ENCODE data around the gene SPP1.
"Not testable (repeated sequence)": the region's sequence is repeated elsewhere in the genome, so short reads cannot be mapped to it uniquely, and the experiment has no call there.

Gene SPP1

DNA sequence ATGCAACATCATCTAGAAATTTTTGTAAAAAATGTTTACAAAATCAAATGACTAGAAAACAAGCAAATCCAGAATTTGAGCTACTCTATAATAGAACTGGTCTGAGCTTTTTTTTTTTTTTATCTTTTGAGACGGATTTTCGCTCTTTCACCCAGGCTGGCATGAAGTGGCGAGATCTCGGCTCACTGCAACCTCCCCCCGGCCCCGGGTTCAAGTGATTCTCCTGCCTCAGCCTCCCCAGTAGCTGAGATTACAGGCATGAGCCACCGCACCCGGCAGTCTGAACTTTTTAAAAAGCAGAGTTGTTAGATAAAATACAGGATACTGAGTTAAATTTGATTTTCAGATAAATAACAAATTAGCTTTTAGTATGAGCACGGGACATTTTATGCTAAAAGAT, 11.0 kb downstream of the SPP1 start:
- no peak for TF ChIP-seq YY1 (IDR thresholded peaks at IDR 0.05; ENCODE audit: insufficient read depth, insufficient read length)
- TF ChIP-seq ZNF274 (IDR thresholded peaks at IDR 0.05; ENCODE audit: low read depth, low read length) = no peak
- no peak for TF ChIP-seq SUZ12 (IDR thresholded peaks at IDR 0.05; ENCODE audit: extremely low read depth, insufficient read depth, insufficient read length)
- no peaks in the 10 kb centered on the region for H3K4me1 ChIP-seq (ENCODE audit: insufficient read depth, insufficient read length)
- no peaks in the 10 kb centered on the region for H3K27me3 ChIP-seq (ENCODE audit: insufficient read depth, insufficient read length)
- no peak overlapping the region for H3K9ac ChIP-seq (ENCODE audit: insufficient read length, low read depth)
- H3K36me3 ChIP-seq (ENCODE audit: insufficient read depth, insufficient read length, low read length) = peaks cover 16% of the 10 kb centered on the region
- no peaks in the 10 kb centered on the region for H3K9me3 ChIP-seq (ENCODE audit: insufficient read depth, low read length)
- DNase-seq (ENCODE audit: low read depth, low spot score) = no peak
- H3K4me3 ChIP-seq (ENCODE audit: insufficient read length, low read depth) = no peak overlapping the region

DNA sequence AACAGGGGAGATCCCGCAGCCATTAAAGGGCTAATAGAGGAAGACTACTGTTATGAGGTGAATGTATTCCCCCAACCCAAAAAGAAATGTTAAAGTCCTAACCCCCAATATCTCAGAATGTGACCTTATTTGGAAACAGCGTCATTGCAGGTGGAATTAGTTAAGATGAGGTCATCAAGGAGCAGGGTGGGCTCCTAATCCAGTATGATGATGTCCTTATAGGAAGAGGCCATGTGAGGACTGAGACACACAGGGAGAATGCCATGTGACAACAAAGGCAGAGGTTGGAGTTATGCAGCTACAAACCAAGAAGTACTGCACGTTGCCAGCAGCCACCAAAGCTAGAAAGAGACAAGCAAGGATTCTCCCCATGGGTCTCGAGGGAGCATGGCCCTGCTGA, 14.3 kb downstream of the SPP1 start:
- Histone ChIP-seq H3K4me3 (ENCODE audit: insufficient read length, low read depth) (no peak overlapping the region), H3K36me3 (ENCODE audit: insufficient read depth, insufficient read length, low read length) (no peaks in the 10 kb centered on the region), H3K4me1 (ENCODE audit: insufficient read depth, insufficient read length) (no peaks in the 10 kb centered on the region), H3K27me3 (ENCODE audit: insufficient read depth, insufficient read length) (no peaks in the 10 kb centered on the region), H3K9ac (ENCODE audit: insufficient read length, low read depth) (no peak overlapping the region), H3K9me3 (ENCODE audit: insufficient read depth, low read length) (no peaks in the 10 kb centered on the region)
- TF ChIP-seq SUZ12 (IDR thresholded peaks at IDR 0.05; ENCODE audit: extremely low read depth, insufficient read depth, insufficient read length) = no peak
- TF ChIP-seq ZNF274 (IDR thresholded peaks at IDR 0.05; ENCODE audit: low read depth, low read length) = no peak
- TF ChIP-seq YY1 (IDR thresholded peaks at IDR 0.05; ENCODE audit: insufficient read depth, insufficient read length) = no peak
- no peak for DNase-seq (ENCODE audit: low read depth, low spot score)

DNA sequence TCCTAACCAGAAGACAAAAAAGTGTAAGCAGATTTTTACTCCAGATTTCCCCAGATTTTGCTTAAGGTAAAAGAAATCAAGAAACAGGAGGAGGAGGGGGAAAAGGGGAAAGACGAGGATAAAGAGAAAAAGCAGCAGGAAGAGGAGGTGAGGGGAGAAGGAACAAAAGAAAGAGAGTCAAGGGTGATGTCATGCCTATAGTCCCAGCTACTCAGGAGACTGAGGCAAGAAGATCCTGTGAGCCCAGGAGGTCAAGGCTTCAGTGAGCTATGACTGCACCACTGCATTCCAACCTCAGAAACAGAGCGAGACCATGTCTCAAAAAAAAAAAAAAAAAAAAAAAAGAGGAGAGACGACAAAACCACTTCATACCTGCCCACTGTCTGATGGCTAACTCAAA, 19.9 kb downstream of the SPP1 start:
- Histone ChIP-seq H3K4me1 (ENCODE audit: insufficient read depth, insufficient read length) (no peaks in the 10 kb centered on the region), H3K36me3 (ENCODE audit: insufficient read depth, insufficient read length, low read length) (no peaks in the 10 kb centered on the region), H3K27me3 (ENCODE audit: insufficient read depth, insufficient read length) (no peaks in the 10 kb centered on the region), H3K9me3 (ENCODE audit: insufficient read depth, low read length) (no peaks in the 10 kb centered on the region), H3K9ac (ENCODE audit: insufficient read length, low read depth) (no peak overlapping the region), H3K4me3 (ENCODE audit: insufficient read length, low read depth) (no peak overlapping the region)
- TF ChIP-seq SUZ12 (IDR thresholded peaks at IDR 0.05; ENCODE audit: extremely low read depth, insufficient read depth, insufficient read length) (no peak), ZNF274 (IDR thresholded peaks at IDR 0.05; ENCODE audit: low read depth, low read length) (no peak), YY1 (IDR thresholded peaks at IDR 0.05; ENCODE audit: insufficient read depth, insufficient read length) (no peak)
- DNase-seq (ENCODE audit: low read depth, low spot score) = no peak

GRCh38 chr4:87999191-87999691, 23.7 kb downstream of the SPP1 start:
- H3K4me1 ChIP-seq (ENCODE audit: insufficient read depth, insufficient read length); H3K27me3 ChIP-seq (ENCODE audit: insufficient read depth, insufficient read length); H3K36me3 ChIP-seq (ENCODE audit: insufficient read depth, insufficient read length, low read length); DNase-seq (ENCODE audit: low read depth, low spot score); H3K9me3 ChIP-seq (ENCODE audit: insufficient read depth, low read length); H3K4me3 ChIP-seq (ENCODE audit: insufficient read length, low read depth); H3K9ac ChIP-seq (ENCODE audit: insufficient read length, low read depth): not testable (repeated sequence)

DNA sequence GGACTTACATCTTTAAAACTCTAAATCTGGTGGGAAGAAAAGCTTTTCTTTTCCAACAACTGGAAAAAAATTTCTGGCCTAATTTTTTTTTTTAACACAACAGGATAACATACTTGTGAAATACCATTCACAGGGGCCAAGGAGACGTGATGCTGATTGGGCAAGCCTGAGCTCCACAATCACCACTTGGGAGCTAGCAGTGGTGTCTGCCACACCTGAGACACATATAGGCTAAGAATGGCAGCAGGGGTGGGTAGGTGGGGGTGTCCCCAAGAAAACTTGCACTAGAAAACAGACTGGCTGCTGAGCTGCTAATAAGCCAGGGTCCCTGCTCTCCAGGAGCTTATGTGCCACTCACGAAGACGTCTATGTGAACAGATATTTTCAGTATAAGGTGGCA, 26.4 kb downstream of the SPP1 start:
- no peak for TF ChIP-seq SUZ12 (IDR thresholded peaks at IDR 0.05; ENCODE audit: extremely low read depth, insufficient read depth, insufficient read length)
- no peak for TF ChIP-seq ZNF274 (IDR thresholded peaks at IDR 0.05; ENCODE audit: low read depth, low read length)
- TF ChIP-seq YY1 (IDR thresholded peaks at IDR 0.05; ENCODE audit: insufficient read depth, insufficient read length) = no peak

DNA sequence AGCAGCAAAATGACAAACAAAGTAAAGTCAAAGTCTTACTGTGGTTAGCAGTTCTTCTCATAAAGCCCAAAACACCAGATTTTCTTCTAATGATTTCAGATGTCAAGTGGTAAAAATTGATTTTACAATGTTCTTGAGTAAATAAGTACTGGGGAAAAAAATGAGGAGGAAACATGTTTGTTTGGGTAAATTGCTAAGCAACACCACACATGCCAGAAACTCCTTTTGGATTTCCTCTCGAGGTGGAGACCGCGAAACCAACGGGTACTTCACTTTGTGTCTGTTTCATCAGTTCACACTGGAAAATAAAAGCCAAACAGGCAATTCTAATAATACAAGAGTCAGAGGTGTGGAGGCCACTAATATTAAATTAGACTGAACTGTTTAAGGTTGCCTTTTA, 27.3 kb downstream of the SPP1 start:
- Histone ChIP-seq H3K9ac (ENCODE audit: insufficient read length, low read depth) (no peak overlapping the region), H3K4me1 (ENCODE audit: insufficient read depth, insufficient read length) (peaks cover 2% of the 10 kb centered on the region), H3K9me3 (ENCODE audit: insufficient read depth, low read length) (no peaks in the 10 kb centered on the region), H3K27me3 (ENCODE audit: insufficient read depth, insufficient read length) (peaks cover 15% of the 10 kb centered on the region), H3K36me3 (ENCODE audit: insufficient read depth, insufficient read length, low read length) (no peaks in the 10 kb centered on the region), H3K4me3 (ENCODE audit: insufficient read length, low read depth) (no peak overlapping the region)
- DNase-seq (ENCODE audit: low read depth, low spot score) = no peak
- TF ChIP-seq SUZ12 (IDR thresholded peaks at IDR 0.05; ENCODE audit: extremely low read depth, insufficient read depth, insufficient read length) (no peak), YY1 (IDR thresholded peaks at IDR 0.05; ENCODE audit: insufficient read depth, insufficient read length) (no peak), ZNF274 (IDR thresholded peaks at IDR 0.05; ENCODE audit: low read depth, low read length) (no peak)

More for the DNA sequence above, 26.4 kb downstream of the SPP1 start:
- peaks cover 2% of the 10 kb centered on the region for H3K4me1 ChIP-seq (ENCODE audit: insufficient read depth, insufficient read length)
- no peaks in the 10 kb centered on the region for H3K36me3 ChIP-seq (ENCODE audit: insufficient read depth, insufficient read length, low read length)
- H3K27me3 ChIP-seq (ENCODE audit: insufficient read depth, insufficient read length) = peaks cover 12% of the 10 kb centered on the region
- H3K4me3 ChIP-seq (ENCODE audit: insufficient read length, low read depth) = no peak overlapping the region
- no peak overlapping the region for H3K9ac ChIP-seq (ENCODE audit: insufficient read length, low read depth)
- H3K9me3 ChIP-seq (ENCODE audit: insufficient read depth, low read length) = no peaks in the 10 kb centered on the region
- DNase-seq (ENCODE audit: low read depth, low spot score) = no peak

- Histone ChIP-seq H3K4me1 (ENCODE audit: insufficient read depth, insufficient read length) (peaks cover 2% of the 10 kb centered on the region), H3K36me3 (ENCODE audit: insufficient read depth, insufficient read length, low read length) (no peaks in the 10 kb centered on the region), H3K27me3 (ENCODE audit: insufficient read depth, insufficient read length) (peaks cover 15% of the 10 kb centered on the region), H3K9me3 (ENCODE audit: insufficient read depth, low read length) (no peaks in the 10 kb centered on the region), H3K9ac (ENCODE audit: insufficient read length, low read depth) (no peak overlapping the region), H3K4me3 (ENCODE audit: insufficient read length, low read depth) (no peak overlapping the region)
- DNase-seq (ENCODE audit: low read depth, low spot score) = no peak
- no peak for TF ChIP-seq ZNF274 (IDR thresholded peaks at IDR 0.05; ENCODE audit: low read depth, low read length)
- TF ChIP-seq SUZ12 (IDR thresholded peaks at IDR 0.05; ENCODE audit: extremely low read depth, insufficient read depth, insufficient read length) = no peak
- no peak for TF ChIP-seq YY1 (IDR thresholded peaks at IDR 0.05; ENCODE audit: insufficient read depth, insufficient read length)
Measured at GRCh38 chr4:88003261-88003660, 27.7 kb downstream of the SPP1 start.

DNA sequence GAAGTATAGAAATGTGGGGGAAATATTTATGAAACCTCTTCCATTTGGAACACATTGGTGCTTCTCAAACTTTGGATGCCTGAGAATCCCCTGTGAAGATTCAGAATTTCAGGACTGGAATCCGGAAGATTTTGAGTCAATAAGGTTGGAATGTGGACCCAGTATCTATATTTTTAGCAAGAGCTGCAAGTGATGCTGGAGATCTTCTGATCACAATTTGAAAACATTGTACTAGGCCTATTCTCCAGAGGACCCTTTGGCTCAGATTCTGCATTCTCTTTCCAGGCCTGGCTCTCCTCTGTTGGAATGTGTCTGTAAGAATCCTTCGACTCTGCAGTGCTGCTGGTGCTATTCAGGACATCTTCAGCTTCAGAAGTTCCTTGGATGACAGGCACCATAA, 29.6 kb downstream of the SPP1 start:
- Histone ChIP-seq H3K36me3 (ENCODE audit: insufficient read depth, insufficient read length, low read length) (no peaks in the 10 kb centered on the region), H3K27me3 (ENCODE audit: insufficient read depth, insufficient read length) (peaks cover 15% of the 10 kb centered on the region), H3K9ac (ENCODE audit: insufficient read length, low read depth) (no peak overlapping the region), H3K4me3 (ENCODE audit: insufficient read length, low read depth) (no peak overlapping the region), H3K9me3 (ENCODE audit: insufficient read depth, low read length) (no peaks in the 10 kb centered on the region), H3K4me1 (ENCODE audit: insufficient read depth, insufficient read length) (peaks cover 2% of the 10 kb centered on the region)
- TF ChIP-seq ZNF274 (IDR thresholded peaks at IDR 0.05; ENCODE audit: low read depth, low read length) (no peak), YY1 (IDR thresholded peaks at IDR 0.05; ENCODE audit: insufficient read depth, insufficient read length) (no peak), SUZ12 (IDR thresholded peaks at IDR 0.05; ENCODE audit: extremely low read depth, insufficient read depth, insufficient read length) (no peak)
- no peak for DNase-seq (ENCODE audit: low read depth, low spot score)
